ENCODE results near the gene MEF2A.

DNA sequence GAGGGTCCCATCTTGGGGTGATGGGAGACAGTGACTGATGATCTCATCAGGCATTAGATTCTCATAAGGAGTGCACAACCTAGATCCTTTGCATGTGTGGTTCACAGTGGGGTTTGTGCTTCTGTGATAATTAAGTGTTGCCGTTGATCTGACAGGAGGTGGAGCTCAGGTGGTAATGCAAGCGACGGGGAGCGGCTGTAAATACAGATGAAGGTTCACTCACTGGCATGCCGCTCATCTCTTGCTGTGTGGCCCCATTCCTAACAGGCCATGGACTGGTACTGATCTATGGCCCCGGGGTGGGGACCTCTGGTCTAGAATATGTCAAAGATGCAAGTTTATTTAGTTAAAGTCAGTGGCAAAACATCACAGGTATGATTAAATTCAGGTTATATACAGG, 8.7 kb downstream of the MEF2A start:
- TF ChIP-seq LARP7 (IDR thresholded peaks at IDR 0.05) (no peak), YY1 (IDR thresholded peaks at IDR 0.05; ENCODE audit: low read depth, low read length) (no peak), HCFC1 (IDR thresholded peaks at IDR 0.05; ENCODE audit: low read length) (no peak), MTA2 (IDR thresholded peaks at IDR 0.05; ENCODE audit: low read depth) (no peak), BCL11A (IDR thresholded peaks at IDR 0.05; ENCODE audit: low read depth, low read length) (no peak), HDAC2 (IDR thresholded peaks at IDR 0.05) (no peak), RFX5 (IDR thresholded peaks at IDR 0.05; ENCODE audit: low read depth, low read length) (no peak)
- TF ChIP-seq, protein P1, sequence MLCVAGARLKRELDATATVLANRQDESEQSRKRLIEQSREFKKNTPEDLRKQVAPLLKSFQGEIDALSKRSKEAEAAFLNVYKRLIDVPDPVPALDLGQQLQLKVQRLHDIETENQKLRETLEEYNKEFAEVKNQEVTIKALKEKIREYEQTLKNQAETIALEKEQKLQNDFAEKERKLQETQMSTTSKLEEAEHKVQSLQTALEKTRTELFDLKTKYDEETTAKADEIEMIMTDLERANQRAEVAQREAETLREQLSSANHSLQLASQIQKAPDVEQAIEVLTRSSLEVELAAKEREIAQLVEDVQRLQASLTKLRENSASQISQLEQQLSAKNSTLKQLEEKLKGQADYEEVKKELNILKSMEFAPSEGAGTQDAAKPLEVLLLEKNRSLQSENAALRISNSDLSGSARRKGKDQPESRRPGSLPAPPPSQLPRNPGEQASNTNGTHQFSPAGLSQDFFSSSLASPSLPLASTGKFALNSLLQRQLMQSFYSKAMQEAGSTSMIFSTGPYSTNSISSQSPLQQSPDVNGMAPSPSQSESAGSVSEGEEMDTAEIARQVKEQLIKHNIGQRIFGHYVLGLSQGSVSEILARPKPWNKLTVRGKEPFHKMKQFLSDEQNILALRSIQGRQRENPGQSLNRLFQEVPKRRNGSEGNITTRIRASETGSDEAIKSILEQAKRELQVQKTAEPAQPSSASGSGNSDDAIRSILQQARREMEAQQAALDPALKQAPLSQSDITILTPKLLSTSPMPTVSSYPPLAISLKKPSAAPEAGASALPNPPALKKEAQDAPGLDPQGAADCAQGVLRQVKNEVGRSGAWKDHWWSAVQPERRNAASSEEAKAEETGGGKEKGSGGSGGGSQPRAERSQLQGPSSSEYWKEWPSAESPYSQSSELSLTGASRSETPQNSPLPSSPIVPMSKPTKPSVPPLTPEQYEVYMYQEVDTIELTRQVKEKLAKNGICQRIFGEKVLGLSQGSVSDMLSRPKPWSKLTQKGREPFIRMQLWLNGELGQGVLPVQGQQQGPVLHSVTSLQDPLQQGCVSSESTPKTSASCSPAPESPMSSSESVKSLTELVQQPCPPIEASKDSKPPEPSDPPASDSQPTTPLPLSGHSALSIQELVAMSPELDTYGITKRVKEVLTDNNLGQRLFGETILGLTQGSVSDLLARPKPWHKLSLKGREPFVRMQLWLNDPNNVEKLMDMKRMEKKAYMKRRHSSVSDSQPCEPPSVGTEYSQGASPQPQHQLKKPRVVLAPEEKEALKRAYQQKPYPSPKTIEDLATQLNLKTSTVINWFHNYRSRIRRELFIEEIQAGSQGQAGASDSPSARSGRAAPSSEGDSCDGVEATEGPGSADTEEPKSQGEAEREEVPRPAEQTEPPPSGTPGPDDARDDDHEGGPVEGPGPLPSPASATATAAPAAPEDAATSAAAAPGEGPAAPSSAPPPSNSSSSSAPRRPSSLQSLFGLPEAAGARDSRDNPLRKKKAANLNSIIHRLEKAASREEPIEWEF (IDR thresholded peaks at IDR 0.05; ENCODE audit: insufficient replicate concordance, low read depth, low read length) = no peak
- TF ChIP-seq, protein P2, sequence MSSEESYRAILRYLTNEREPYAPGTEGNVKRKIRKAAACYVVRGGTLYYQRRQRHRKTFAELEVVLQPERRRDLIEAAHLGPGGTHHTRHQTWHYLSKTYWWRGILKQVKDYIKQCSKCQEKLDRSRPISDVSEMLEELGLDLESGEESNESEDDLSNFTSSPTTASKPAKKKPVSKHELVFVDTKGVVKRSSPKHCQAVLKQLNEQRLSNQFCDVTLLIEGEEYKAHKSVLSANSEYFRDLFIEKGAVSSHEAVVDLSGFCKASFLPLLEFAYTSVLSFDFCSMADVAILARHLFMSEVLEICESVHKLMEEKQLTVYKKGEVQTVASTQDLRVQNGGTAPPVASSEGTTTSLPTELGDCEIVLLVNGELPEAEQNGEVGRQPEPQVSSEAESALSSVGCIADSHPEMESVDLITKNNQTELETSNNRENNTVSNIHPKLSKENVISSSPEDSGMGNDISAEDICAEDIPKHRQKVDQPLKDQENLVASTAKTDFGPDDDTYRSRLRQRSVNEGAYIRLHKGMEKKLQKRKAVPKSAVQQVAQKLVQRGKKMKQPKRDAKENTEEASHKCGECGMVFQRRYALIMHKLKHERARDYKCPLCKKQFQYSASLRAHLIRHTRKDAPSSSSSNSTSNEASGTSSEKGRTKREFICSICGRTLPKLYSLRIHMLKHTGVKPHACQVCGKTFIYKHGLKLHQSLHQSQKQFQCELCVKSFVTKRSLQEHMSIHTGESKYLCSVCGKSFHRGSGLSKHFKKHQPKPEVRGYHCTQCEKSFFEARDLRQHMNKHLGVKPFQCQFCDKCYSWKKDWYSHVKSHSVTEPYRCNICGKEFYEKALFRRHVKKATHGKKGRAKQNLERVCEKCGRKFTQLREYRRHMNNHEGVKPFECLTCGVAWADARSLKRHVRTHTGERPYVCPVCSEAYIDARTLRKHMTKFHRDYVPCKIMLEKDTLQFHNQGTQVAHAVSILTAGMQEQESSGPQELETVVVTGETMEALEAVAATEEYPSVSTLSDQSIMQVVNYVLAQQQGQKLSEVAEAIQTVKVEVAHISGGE (CRISPR knock-in tag; IDR thresholded peaks at IDR 0.05) = no peak
- TF ChIP-seq, protein P3, sequence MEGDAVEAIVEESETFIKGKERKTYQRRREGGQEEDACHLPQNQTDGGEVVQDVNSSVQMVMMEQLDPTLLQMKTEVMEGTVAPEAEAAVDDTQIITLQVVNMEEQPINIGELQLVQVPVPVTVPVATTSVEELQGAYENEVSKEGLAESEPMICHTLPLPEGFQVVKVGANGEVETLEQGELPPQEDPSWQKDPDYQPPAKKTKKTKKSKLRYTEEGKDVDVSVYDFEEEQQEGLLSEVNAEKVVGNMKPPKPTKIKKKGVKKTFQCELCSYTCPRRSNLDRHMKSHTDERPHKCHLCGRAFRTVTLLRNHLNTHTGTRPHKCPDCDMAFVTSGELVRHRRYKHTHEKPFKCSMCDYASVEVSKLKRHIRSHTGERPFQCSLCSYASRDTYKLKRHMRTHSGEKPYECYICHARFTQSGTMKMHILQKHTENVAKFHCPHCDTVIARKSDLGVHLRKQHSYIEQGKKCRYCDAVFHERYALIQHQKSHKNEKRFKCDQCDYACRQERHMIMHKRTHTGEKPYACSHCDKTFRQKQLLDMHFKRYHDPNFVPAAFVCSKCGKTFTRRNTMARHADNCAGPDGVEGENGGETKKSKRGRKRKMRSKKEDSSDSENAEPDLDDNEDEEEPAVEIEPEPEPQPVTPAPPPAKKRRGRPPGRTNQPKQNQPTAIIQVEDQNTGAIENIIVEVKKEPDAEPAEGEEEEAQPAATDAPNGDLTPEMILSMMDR (IDR thresholded peaks at IDR 0.05 in 2 of 3, conservative IDR thresholded peaks at IDR 0.05 in 1 of 3; ENCODE audit: control insufficient read depth in 2 of 3, extremely low read depth in 1 of 3, insufficient read depth in 1 of 3, low read depth in 3 of 3, low read length in 3 of 3) = no peak
